ENCODE measurements around the gene ACADVL. TPM values are rescaled to one million over a fixed set of nuclear protein-coding genes. Genes with fewer than 3 reads are reported as not detected.
A peak's percentile ranks its signal among the peaks of the same experiment; 100 is the strongest.

The ACADVL gene
- total RNA-seq, 1 donor from 2014 or later = 215 TPM

GRCh38 chr17:7246779-7247178 is 27.0 kb downstream of the ACADVL start:
- no peak for DNase-seq (ENCODE audit: low read depth, low spot score)
- peaks cover 18% of the 10 kb centered on the region for H3K36me3 Mint-ChIP-seq (ENCODE audit: low read depth)
- H3K27ac Mint-ChIP-seq (ENCODE audit: unreplicated experiment) = peak overlapping the region; percentile 76
- H3K4me3 Mint-ChIP-seq = peak overlapping the region; percentile 79
- no peak for TF ChIP-seq CTCF (conservative IDR thresholded peaks at IDR 0.05)
- H3K27me3 Mint-ChIP-seq (ENCODE audit: low read depth) = peaks cover 9% of the 10 kb centered on the region
- H3K9me3 Mint-ChIP-seq = no peaks in the 10 kb centered on the region
- H3K4me1 Mint-ChIP-seq = peaks cover 39% of the 10 kb centered on the region

- H3K27ac Mint-ChIP-seq (ENCODE audit: unreplicated experiment) = no peak overlapping the region
- no peak for DNase-seq (ENCODE audit: low read depth, low spot score)
- H3K36me3 Mint-ChIP-seq (ENCODE audit: low read depth) = peaks cover 19% of the 10 kb centered on the region
- peaks cover 3% of the 10 kb centered on the region for H3K27me3 Mint-ChIP-seq (ENCODE audit: low read depth)
- H3K4me3 Mint-ChIP-seq = peak overlapping the region; percentile 99
- TF ChIP-seq CTCF (conservative IDR thresholded peaks at IDR 0.05) = no peak
- H3K4me1 Mint-ChIP-seq = peaks cover 41% of the 10 kb centered on the region
- H3K9me3 Mint-ChIP-seq = no peaks in the 10 kb centered on the region
These were observed 29.1 kb downstream of the ACADVL start for GRCh38 chr17:7248796-7249195.

- peak overlapping the region; percentile 99 for H3K4me3 Mint-ChIP-seq
- no peak for DNase-seq (ENCODE audit: low read depth, low spot score)
- H3K36me3 Mint-ChIP-seq (ENCODE audit: low read depth) = peaks cover 19% of the 10 kb centered on the region
- H3K27ac Mint-ChIP-seq (ENCODE audit: unreplicated experiment) = no peak overlapping the region
- no peaks in the 10 kb centered on the region for H3K9me3 Mint-ChIP-seq
- TF ChIP-seq CTCF (conservative IDR thresholded peaks at IDR 0.05) = no peak
- peaks cover 3% of the 10 kb centered on the region for H3K27me3 Mint-ChIP-seq (ENCODE audit: low read depth)
- peaks cover 41% of the 10 kb centered on the region for H3K4me1 Mint-ChIP-seq
These were observed 29.5 kb downstream of the ACADVL start for GRCh38 chr17:7249214-7249613.

GRCh38 chr17:7249830-7250229 is 30.1 kb downstream of the ACADVL start:
- TF ChIP-seq CTCF (conservative IDR thresholded peaks at IDR 0.05) = no peak
- H3K27me3 Mint-ChIP-seq (ENCODE audit: low read depth) = peaks cover 3% of the 10 kb centered on the region
- no peaks in the 10 kb centered on the region for H3K9me3 Mint-ChIP-seq
- H3K4me3 Mint-ChIP-seq = peak overlapping the region; percentile 99
- peaks cover 41% of the 10 kb centered on the region for H3K4me1 Mint-ChIP-seq
- no peak for DNase-seq (ENCODE audit: low read depth, low spot score)
- peak overlapping the region; percentile 75 for H3K27ac Mint-ChIP-seq (ENCODE audit: unreplicated experiment)
- peaks cover 19% of the 10 kb centered on the region for H3K36me3 Mint-ChIP-seq (ENCODE audit: low read depth)

- Mint-ChIP-seq H3K4me3 (peak overlapping the region; percentile 99), H3K9me3 (no peaks in the 10 kb centered on the region), H3K36me3 (ENCODE audit: low read depth) (peaks cover 18% of the 10 kb centered on the region), H3K27me3 (ENCODE audit: low read depth) (peaks cover 3% of the 10 kb centered on the region), H3K4me1 (peaks cover 41% of the 10 kb centered on the region), H3K27ac (ENCODE audit: unreplicated experiment) (peak overlapping the region; percentile 96)
- DNase-seq (ENCODE audit: low read depth, low spot score) = no peak
- no peak for TF ChIP-seq CTCF (conservative IDR thresholded peaks at IDR 0.05)
These were observed 31.2 kb downstream of the ACADVL start for GRCh38 chr17:7250695-7251627.

Data from neural crest cell (in vitro differentiated cells).